Measurements from ENCODE around the gene RHO.
"Not testable (repeated sequence)": the region's sequence is repeated elsewhere in the genome, so short reads cannot be mapped to it uniquely, and the experiment has no call there.

The RHO gene

DNA sequence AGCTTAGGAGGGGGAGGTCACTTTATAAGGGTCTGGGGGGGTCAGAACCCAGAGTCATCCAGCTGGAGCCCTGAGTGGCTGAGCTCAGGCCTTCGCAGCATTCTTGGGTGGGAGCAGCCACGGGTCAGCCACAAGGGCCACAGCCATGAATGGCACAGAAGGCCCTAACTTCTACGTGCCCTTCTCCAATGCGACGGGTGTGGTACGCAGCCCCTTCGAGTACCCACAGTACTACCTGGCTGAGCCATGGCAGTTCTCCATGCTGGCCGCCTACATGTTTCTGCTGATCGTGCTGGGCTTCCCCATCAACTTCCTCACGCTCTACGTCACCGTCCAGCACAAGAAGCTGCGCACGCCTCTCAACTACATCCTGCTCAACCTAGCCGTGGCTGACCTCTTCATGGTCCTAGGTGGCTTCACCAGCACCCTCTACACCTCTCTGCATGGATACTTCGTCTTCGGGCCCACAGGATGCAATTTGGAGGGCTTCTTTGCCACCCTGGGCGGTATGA is at the start of gene RHO:
TSS of gene RHO (plus strand) at position 51 of the 512 bp plus-strand sequence. CDS start at position 146, 95 bp downstream.
- no peak for DNase-seq (ENCODE audit: low read depth)
- TF ChIP-seq, protein P1, sequence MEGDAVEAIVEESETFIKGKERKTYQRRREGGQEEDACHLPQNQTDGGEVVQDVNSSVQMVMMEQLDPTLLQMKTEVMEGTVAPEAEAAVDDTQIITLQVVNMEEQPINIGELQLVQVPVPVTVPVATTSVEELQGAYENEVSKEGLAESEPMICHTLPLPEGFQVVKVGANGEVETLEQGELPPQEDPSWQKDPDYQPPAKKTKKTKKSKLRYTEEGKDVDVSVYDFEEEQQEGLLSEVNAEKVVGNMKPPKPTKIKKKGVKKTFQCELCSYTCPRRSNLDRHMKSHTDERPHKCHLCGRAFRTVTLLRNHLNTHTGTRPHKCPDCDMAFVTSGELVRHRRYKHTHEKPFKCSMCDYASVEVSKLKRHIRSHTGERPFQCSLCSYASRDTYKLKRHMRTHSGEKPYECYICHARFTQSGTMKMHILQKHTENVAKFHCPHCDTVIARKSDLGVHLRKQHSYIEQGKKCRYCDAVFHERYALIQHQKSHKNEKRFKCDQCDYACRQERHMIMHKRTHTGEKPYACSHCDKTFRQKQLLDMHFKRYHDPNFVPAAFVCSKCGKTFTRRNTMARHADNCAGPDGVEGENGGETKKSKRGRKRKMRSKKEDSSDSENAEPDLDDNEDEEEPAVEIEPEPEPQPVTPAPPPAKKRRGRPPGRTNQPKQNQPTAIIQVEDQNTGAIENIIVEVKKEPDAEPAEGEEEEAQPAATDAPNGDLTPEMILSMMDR (IDR thresholded peaks at IDR 0.05; ENCODE audit: insufficient read depth, low read depth, low read length, missing control alignments): no peak
- H3K4me3 ChIP-seq (ENCODE audit: low read depth, low read length): no peak within 1 kb of the TSS

DNA sequence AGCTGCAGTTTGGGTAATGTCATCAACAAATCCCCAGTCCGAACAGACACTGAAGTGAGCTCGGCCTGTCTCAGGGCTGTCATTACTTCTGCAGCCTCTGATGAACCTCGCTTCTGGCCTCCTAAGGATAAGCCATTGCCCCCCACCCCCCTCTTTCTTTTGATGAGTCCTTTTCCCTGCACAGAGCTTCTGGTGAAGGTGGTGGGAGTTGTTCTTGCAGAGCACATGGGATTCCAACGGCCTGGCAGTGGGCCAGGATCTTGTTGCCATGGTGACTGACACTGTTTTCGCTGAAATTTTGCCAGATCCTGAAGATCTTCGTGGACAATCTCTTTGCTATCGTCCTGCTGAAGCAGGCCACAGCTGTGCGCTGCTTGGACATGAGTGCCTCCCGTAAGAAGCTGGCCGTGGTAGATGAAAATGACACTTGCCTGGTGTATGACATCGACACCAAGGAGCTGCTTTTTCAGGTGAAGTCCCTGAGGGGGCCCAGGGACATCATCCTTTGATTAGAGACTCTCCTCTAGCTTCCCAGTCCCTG is 47.1 kb upstream of the RHO start:
- DNase-seq (ENCODE audit: low read depth): not testable (repeated sequence)

GRCh38 chr3:129481766-129482332 is 46.6 kb upstream of the RHO start:
- TF ChIP-seq, protein P1 (IDR thresholded peaks at IDR 0.05; ENCODE audit: insufficient read depth, low read depth, low read length, missing control alignments): no peak

More for the DNA sequence above, 47.1 kb upstream of the RHO start:
- not testable (repeated sequence) for H3K4me3 ChIP-seq (ENCODE audit: low read depth, low read length)

DNA sequence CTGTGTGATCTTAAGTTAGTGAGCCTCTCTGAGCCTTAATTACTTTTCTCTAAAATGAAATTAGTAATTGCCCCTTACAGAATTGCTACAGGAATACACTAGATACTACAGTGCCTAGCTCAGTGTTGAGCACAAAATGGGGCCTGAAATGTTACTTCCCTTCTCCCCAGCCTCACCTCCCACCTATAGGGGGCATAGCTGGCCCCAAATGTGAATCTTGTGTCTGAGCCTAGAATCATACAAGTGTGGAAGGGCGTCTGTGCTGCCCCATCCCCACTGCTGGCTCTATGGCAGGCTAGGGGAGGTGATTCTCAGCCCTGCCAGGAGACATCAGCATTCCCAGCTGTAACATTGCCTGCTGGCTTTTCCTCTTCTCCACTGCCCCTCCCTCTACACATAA is 45.7 kb upstream of the RHO start:
- TF ChIP-seq, protein P1 (IDR thresholded peaks at IDR 0.05; ENCODE audit: insufficient read depth, low read depth, low read length, missing control alignments): peak; percentile 28
- H3K4me3 ChIP-seq (ENCODE audit: low read depth, low read length): no peak overlapping the region
- DNase-seq (ENCODE audit: low read depth): no peak

More at GRCh38 chr3:129481766-129482332, 46.6 kb upstream of the RHO start:
- no peak for DNase-seq (ENCODE audit: low read depth)
- H3K4me3 ChIP-seq (ENCODE audit: low read depth, low read length): no peak overlapping the region

GRCh38 chr3:129483870-129484269 is 44.6 kb upstream of the RHO start:
- DNase-seq (ENCODE audit: low read depth): no peak
- no peak overlapping the region for H3K4me3 ChIP-seq (ENCODE audit: low read depth, low read length)
- TF ChIP-seq, protein P1 (IDR thresholded peaks at IDR 0.05; ENCODE audit: insufficient read depth, low read depth, low read length, missing control alignments): no peak

GRCh38 chr3:129485146-129485545 is 43.3 kb upstream of the RHO start:
- not testable (repeated sequence) for DNase-seq (ENCODE audit: low read depth); H3K4me3 ChIP-seq (ENCODE audit: low read depth, low read length)

GRCh38 chr3:129485721-129486663 is 42.4 kb upstream of the RHO start:
- TF ChIP-seq, protein P1 (IDR thresholded peaks at IDR 0.05; ENCODE audit: insufficient read depth, low read depth, low read length, missing control alignments): no peak
- H3K4me3 ChIP-seq (ENCODE audit: low read depth, low read length): no peak overlapping the region
- DNase-seq (ENCODE audit: low read depth): peak; percentile 59

Data from GM12865 (cell line).